Esophagus squamous epithelium (tissue), 4 donors: ENCODE results near the gene LIMCH1.
"Not testable (repeated sequence)": the region's sequence is repeated elsewhere in the genome, so short reads cannot be mapped to it uniquely, and the experiment has no call there.

ENCODE experiments used
- CTCF ChIP-seq, 6 experiments: fragments of 450-650 bp in 4 of 6; fragments of 200-600 bp in 2 of 6; sonication (generic) in 2 of 6; IDR thresholded peaks; one replicate each; pipeline ENCODE4 v1.5.1; 2016 to 2019; ENCODE audit warnings: antibody characterized with exemption in 6 of 6, mild to moderate bottlenecking in 4 of 6, moderate library complexity in 4 of 6
- POLR2A ChIP-seq, 4 donors: fragments of 450-650 bp; IDR thresholded peaks; one replicate each; pipeline ENCODE4 v1.6.1; 2017; ENCODE audit warnings: antibody characterized with exemption in 4 of 4, mild to moderate bottlenecking in 4 of 4, moderate library complexity in 3 of 4

GRCh38 chr4:41642746-41643145 is 104.8 kb downstream of the LIMCH1 start:
- TF ChIP-seq CTCF, POLR2A (IDR thresholded peaks at IDR 0.05): not testable (repeated sequence)
